ENCODE results near the gene LIMD2.

The LIMD2 gene

GRCh38 chr17:63676584-63676983 is 23.3 kb downstream of the LIMD2 start:
- Mint-ChIP-seq H3K9me3 (ENCODE audit: low read depth) (no peaks in the 10 kb centered on the region), H3K27ac (peak overlapping the region; percentile 17), H3K36me3 (no peaks in the 10 kb centered on the region), H3K4me1 (ENCODE audit: low read depth) (peaks cover 2% of the 10 kb centered on the region), H3K27me3 (no peaks in the 10 kb centered on the region), H3K4me3 (no peak overlapping the region)

DNA sequence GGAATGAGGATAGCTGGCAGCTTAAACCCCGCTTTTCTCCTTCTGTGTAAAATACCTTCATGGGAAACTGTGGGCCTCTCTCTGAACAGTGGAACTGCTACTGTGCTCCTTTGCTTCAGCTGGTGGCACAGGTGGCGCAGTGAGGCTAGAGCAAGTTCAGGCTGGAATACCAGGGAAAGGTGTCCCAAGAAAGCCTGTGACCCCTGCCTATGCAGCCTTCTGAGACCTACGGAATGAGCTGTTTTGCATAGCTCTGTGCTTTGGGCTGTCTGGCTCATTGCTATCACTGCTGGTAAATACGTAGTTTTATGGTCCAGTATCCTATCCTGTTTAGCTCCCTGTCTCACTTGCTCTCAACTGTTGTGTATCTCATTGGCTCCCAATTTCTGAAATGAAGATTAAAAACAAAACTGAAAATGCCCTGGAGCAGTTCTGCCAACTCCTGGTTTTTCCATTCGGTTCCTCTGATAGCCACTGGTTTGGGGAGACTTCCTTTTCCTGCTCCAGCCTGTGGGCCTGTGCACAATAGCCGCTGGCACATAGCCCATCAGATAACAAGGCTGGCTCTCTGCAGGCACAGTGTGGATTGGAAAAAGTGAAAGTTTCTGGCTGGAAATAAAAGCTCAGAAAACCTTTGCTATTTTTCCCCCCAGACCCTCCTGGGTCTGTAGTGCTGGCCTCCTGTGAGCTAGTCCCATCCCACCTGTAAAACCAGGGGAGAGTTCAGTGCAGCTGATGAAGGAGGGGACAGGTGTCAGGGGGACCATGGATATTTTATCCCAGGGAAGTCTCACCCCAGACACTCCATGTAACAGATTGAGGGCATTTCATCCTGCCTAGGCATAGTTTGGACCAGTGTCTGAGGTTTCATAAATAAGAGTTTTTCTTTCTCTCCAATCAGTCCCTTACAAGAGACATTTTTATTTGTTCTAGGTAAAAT is 24.0 kb downstream of the LIMD2 start:
- peaks cover 3% of the 10 kb centered on the region for H3K4me1 Mint-ChIP-seq (ENCODE audit: low read depth)
- H3K27ac Mint-ChIP-seq: peak overlapping the region; percentile 50
- H3K36me3 Mint-ChIP-seq: no peaks in the 10 kb centered on the region
- no peaks in the 10 kb centered on the region for H3K27me3 Mint-ChIP-seq
- no peaks in the 10 kb centered on the region for H3K9me3 Mint-ChIP-seq (ENCODE audit: low read depth)
- H3K4me3 Mint-ChIP-seq: no peak overlapping the region

DNA sequence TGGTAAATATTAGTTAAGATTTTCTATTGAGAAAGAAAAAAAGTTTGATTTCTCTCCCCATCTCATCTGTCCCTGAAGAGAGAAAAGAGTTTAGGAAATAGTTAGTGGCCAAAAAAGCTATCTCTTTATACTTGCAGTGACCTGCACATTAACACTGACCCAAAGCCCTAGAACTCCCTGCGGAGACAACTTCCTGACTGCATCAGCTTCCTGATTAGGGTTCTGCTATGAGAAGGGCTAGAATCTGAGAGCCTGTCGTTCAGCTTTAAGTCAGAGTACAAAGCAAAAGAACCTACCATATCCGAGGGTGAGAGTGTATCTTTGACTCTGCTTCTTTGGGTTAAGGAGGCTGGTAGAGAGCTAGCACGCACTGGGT is 24.7 kb downstream of the LIMD2 start:
- H3K27ac Mint-ChIP-seq: peak overlapping the region; percentile 28

DNA sequence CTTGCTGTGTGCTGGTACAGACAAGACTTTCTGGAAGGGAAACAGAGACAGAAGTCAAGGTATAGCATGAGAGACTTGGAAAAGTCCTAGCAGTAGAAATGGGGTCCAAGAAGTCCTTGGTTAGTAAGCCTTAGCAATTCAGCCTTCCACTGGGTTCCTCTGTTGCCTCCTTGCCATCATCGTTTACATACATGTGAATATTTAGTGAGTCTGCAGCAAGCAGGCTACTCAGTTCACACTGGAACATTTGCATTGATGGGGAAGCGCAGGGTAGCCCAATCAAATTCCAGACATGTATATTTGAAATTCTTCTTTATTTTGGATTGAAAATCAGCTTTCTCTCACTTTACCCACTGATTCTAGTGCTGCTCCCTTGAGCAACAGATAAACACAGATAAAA is 27.1 kb downstream of the LIMD2 start:
- Mint-ChIP-seq H3K9me3 (ENCODE audit: low read depth) (no peaks in the 10 kb centered on the region), H3K27ac (no peak overlapping the region), H3K4me3 (no peak overlapping the region), H3K27me3 (no peaks in the 10 kb centered on the region), H3K4me1 (ENCODE audit: low read depth) (peaks cover 4% of the 10 kb centered on the region), H3K36me3 (peaks cover 5% of the 10 kb centered on the region)

More for the DNA sequence above, 24.7 kb downstream of the LIMD2 start:
- Mint-ChIP-seq H3K9me3 (ENCODE audit: low read depth) (no peaks in the 10 kb centered on the region), H3K4me3 (no peak overlapping the region), H3K36me3 (no peaks in the 10 kb centered on the region), H3K27me3 (no peaks in the 10 kb centered on the region), H3K4me1 (ENCODE audit: low read depth) (peaks cover 4% of the 10 kb centered on the region)

- Mint-ChIP-seq H3K4me1 (ENCODE audit: low read depth) (peaks cover 7% of the 10 kb centered on the region), H3K4me3 (no peak overlapping the region), H3K27ac (peak overlapping the region; percentile 41), H3K36me3 (peaks cover 10% of the 10 kb centered on the region), H3K9me3 (ENCODE audit: low read depth) (no peaks in the 10 kb centered on the region), H3K27me3 (no peaks in the 10 kb centered on the region)
These were observed 34.3 kb downstream of the LIMD2 start for GRCh38 chr17:63665527-63666214.

DNA sequence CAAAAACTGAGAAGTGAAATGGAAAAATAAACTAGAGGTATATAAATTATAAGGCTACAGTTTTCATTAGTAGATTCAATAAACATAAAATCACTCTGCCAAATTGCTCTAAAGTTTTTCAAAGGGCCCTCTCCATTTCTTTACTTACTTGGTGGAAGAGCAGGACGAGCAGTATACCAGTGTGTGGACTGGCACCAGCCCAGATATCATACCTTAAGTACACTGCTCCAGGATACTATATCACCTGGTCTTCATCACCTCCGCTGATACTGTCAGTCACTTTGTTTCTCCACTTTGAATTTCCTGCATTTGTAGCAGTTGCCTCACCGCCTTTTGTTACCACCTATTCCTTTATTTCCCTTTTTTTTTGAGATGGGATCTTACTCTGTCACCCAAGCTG is 40.1 kb downstream of the LIMD2 start:
- no peak overlapping the region for H3K4me3 Mint-ChIP-seq
- no peaks in the 10 kb centered on the region for H3K9me3 Mint-ChIP-seq (ENCODE audit: low read depth)
- H3K4me1 Mint-ChIP-seq (ENCODE audit: low read depth): peaks cover 2% of the 10 kb centered on the region
- H3K27ac Mint-ChIP-seq: no peak overlapping the region
- peaks cover 4% of the 10 kb centered on the region for H3K36me3 Mint-ChIP-seq
- no peaks in the 10 kb centered on the region for H3K27me3 Mint-ChIP-seq

GRCh38 chr17:63658366-63658765 is 41.6 kb downstream of the LIMD2 start:
- no peaks in the 10 kb centered on the region for H3K4me1 Mint-ChIP-seq (ENCODE audit: low read depth)
- no peak overlapping the region for H3K27ac Mint-ChIP-seq
- peaks cover 4% of the 10 kb centered on the region for H3K36me3 Mint-ChIP-seq
- no peaks in the 10 kb centered on the region for H3K27me3 Mint-ChIP-seq
- H3K4me3 Mint-ChIP-seq: no peak overlapping the region
- no peaks in the 10 kb centered on the region for H3K9me3 Mint-ChIP-seq (ENCODE audit: low read depth)

DNA sequence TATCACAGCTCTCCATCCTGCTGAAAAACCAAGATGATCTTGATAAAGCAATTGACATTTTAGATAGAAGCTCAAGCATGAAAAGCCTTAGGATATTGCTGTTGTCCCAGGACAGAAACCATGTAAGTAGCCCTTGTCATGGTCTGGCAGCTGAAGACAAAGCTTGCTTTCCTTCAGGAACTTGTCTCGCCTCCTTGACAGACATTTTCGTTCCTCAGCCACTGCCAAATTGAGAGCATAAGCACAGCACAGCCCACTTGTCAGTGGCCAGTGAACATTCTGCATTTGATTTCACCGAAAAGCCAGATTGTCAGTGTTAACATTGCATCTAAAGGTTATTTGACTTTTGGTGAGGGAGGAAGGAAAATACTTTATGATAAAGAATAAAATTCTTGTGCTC is 42.1 kb downstream of the LIMD2 start:
- no peaks in the 10 kb centered on the region for H3K9me3 Mint-ChIP-seq (ENCODE audit: low read depth)
- no peaks in the 10 kb centered on the region for H3K27me3 Mint-ChIP-seq
- H3K4me1 Mint-ChIP-seq (ENCODE audit: low read depth): no peaks in the 10 kb centered on the region
- H3K36me3 Mint-ChIP-seq: peaks cover 4% of the 10 kb centered on the region
- no peak overlapping the region for H3K4me3 Mint-ChIP-seq
- H3K27ac Mint-ChIP-seq: no peak overlapping the region

GRCh38 chr17:63653050-63653449 is 46.9 kb downstream of the LIMD2 start:
- H3K4me1 Mint-ChIP-seq (ENCODE audit: low read depth): peaks cover 8% of the 10 kb centered on the region

DNA sequence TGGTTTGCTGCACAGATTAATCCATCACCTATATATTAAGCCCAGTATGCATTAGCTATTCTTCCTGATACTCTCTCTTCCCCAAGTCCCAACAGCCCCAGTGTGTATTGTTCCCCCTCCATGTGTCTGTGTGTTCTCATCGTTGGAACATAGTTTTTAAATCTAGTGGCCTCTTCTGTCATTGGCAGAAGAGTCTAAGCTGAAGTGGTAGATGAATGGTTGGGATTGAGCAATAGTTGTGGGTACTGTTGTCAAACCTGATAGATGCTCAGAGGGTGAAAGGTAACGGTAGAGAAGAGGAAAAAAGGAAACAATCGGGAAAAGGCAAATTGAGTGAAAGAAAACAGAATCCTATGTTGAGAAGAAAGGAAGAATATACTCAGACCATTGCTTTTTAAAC is 47.8 kb downstream of the LIMD2 start:
- no peaks in the 10 kb centered on the region for H3K9me3 Mint-ChIP-seq (ENCODE audit: low read depth)
- H3K36me3 Mint-ChIP-seq: peaks cover 6% of the 10 kb centered on the region
- peaks cover 8% of the 10 kb centered on the region for H3K4me1 Mint-ChIP-seq (ENCODE audit: low read depth)
- no peak overlapping the region for H3K27ac Mint-ChIP-seq
- no peaks in the 10 kb centered on the region for H3K27me3 Mint-ChIP-seq
- H3K4me3 Mint-ChIP-seq: no peak overlapping the region

More at GRCh38 chr17:63653050-63653449, 46.9 kb downstream of the LIMD2 start:
- Mint-ChIP-seq H3K9me3 (ENCODE audit: low read depth) (no peaks in the 10 kb centered on the region), H3K27ac (peak overlapping the region; percentile 41), H3K4me3 (no peak overlapping the region), H3K27me3 (no peaks in the 10 kb centered on the region), H3K36me3 (peaks cover 6% of the 10 kb centered on the region)

GRCh38 chr17:63649813-63650212 is 50.1 kb downstream of the LIMD2 start:
- Mint-ChIP-seq H3K27ac (no peak overlapping the region), H3K4me3 (no peak overlapping the region), H3K27me3 (no peaks in the 10 kb centered on the region), H3K4me1 (ENCODE audit: low read depth) (peaks cover 10% of the 10 kb centered on the region), H3K36me3 (peaks cover 14% of the 10 kb centered on the region), H3K9me3 (ENCODE audit: low read depth) (no peaks in the 10 kb centered on the region)

DNA sequence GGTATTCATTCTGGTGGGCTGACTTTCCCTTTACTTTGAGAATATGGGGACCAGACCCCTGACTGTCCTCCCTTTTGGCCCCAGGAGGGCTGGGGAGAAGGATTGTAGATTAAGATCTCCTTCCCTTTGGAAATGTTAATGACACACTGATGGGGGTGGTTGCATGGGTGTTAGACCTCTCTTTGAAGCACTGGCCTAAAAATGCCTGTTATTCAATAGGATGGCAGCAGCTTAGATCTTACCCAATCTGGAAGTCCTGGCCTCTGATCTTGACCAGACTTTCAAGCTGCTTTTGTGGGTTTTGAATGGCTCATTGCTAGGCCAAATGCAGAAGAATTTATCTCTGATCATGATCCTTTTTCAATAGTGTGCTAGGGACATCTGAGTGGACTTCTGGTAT is 52.0 kb downstream of the LIMD2 start:
- Mint-ChIP-seq H3K4me3 (no peak overlapping the region), H3K27ac (no peak overlapping the region), H3K36me3 (peaks cover 11% of the 10 kb centered on the region), H3K27me3 (no peaks in the 10 kb centered on the region), H3K9me3 (ENCODE audit: low read depth) (no peaks in the 10 kb centered on the region), H3K4me1 (ENCODE audit: low read depth) (peaks cover 10% of the 10 kb centered on the region)

DNA sequence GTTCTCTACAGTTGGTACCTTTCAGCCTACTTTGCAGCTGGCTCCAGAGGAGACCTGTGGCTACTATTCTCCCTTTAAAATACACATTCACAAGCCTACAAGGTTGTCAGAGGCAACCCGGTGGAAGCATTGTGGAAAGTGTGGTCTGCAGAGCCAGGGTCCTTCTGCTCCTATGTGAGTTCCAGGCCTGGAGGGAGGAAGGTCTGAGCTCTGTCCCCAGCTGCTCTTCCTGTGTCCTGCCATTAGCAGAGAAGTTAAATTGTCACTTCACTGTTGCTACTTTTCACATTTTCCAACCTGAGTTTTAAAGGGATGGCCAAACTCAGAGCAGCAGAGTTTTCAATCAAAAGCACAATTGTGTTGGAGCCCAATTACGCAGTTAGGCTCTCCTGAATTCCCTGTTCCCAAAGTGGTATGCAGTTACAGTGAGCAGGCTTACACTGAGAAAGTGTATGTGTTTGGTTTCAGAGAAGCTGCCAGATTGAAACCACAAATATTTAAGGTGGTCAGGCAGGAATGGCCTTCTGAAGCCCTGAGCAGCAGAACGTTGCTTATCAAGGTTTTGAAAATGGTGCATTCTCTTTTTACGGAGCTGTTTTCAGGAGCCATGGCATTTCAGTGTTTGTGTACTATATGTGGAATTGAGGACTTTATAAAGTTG is 52.7 kb downstream of the LIMD2 start:
- Mint-ChIP-seq H3K36me3 (peaks cover 11% of the 10 kb centered on the region), H3K9me3 (ENCODE audit: low read depth) (no peaks in the 10 kb centered on the region), H3K4me3 (no peak overlapping the region), H3K4me1 (ENCODE audit: low read depth) (peaks cover 10% of the 10 kb centered on the region), H3K27ac (no peak overlapping the region), H3K27me3 (no peaks in the 10 kb centered on the region)

DNA sequence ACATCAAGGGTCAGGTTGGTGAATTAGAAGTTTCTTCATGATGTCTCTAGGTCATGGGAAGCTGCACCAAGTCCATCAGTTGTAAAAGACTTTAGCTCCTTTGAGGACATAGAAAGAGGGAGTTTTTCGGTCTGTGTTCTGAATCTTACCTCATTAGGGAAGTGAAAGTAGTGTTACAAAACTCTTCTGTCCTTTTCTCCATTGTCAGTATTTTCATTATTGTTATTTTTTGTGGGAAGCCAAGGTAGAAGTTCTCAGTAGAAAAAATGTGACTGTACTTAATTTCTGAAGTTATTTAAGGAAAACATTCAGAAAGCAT is 53.5 kb downstream of the LIMD2 start:
- Mint-ChIP-seq H3K27ac (peak overlapping the region; percentile 28), H3K4me1 (ENCODE audit: low read depth) (peaks cover 10% of the 10 kb centered on the region), H3K27me3 (no peaks in the 10 kb centered on the region), H3K36me3 (peaks cover 14% of the 10 kb centered on the region), H3K9me3 (ENCODE audit: low read depth) (no peaks in the 10 kb centered on the region), H3K4me3 (no peak overlapping the region)

All from activated naive CD8-positive, alpha-beta T cell (primary cell).